Natural killer cell (primary cell): ENCODE measurements around the gene GUCY1B1. TPM values are rescaled to one million over a fixed set of nuclear protein-coding genes. Genes with fewer than 3 reads are reported as not detected.

Experiments
- ATAC-seq, 3 donors: fragments of 150-1000 bp in 2 of 3; fragments of 200-7000 bp in 1 of 3; cut with Tn5 transposase; 1 replicate in 1 of 3; 2 replicates in 2 of 3; pipeline ENCODE4 v1.10.0; 2021; ENCODE audit warnings: mild to moderate bottlenecking in 2 of 3, moderate library complexity in 2 of 3
- DNase-seq, 2 donors: peaks; one replicate each; pipeline versions ENCODE4 v3.0.0 to v3.0.0-alpha.2; 2013 to 2021; ENCODE audit warnings: mixed read lengths in 1 of 2
- H3K27ac ChIP-seq: one replicate; pipeline ENCODE4 v1.5.1; 2013; ENCODE audit warnings: mild to moderate bottlenecking, low read length
- H3K27me3 ChIP-seq: one replicate; pipeline ENCODE4 v1.6.1; 2013; ENCODE audit warnings: low read length; ENCODE audit not compliant: control insufficient read depth, insufficient read depth
- H3K36me3 ChIP-seq: one replicate; pipeline ENCODE4 v1.6.1; 2013; ENCODE audit warnings: low read length; ENCODE audit not compliant: control insufficient read depth, insufficient read depth
- H3K4me1 ChIP-seq: one replicate; pipeline ENCODE4 v1.6.1; 2013; ENCODE audit warnings: low read length; ENCODE audit not compliant: control insufficient read depth, insufficient read depth
- H3K4me3 ChIP-seq: one replicate; pipeline ENCODE4 v1.5.1; 2013; ENCODE audit warnings: low read length
- H3K9me3 ChIP-seq: one replicate; pipeline ENCODE4 v1.6.1; 2013; ENCODE audit warnings: low read length; ENCODE audit not compliant: control insufficient read depth, insufficient read depth
- H3K27ac Mint-ChIP-seq, 2 donors: one replicate each; pipeline ENCODE4 v1.8.0; 2022; ENCODE audit warnings: mild to moderate bottlenecking in 2 of 2, mixed read lengths in 2 of 2, moderate library complexity in 1 of 2
- H3K27me3 Mint-ChIP-seq, 2 donors: one replicate each; pipeline ENCODE4 v1.8.0; 2022; ENCODE audit warnings: low read depth in 2 of 2, mixed read lengths in 2 of 2
- H3K36me3 Mint-ChIP-seq: one replicate; pipeline ENCODE4 v1.8.0; 2022; ENCODE audit warnings: mixed read lengths
- H3K4me1 Mint-ChIP-seq, 2 donors: one replicate each; pipeline ENCODE4 v1.8.0; 2022; ENCODE audit warnings: mixed read lengths in 2 of 2
- H3K4me3 Mint-ChIP-seq: one replicate; pipeline ENCODE4 v1.8.0; 2022; ENCODE audit warnings: mild to moderate bottlenecking, moderate library complexity, mixed read lengths
- H3K9me3 Mint-ChIP-seq, 2 donors: one replicate each; pipeline ENCODE4 v1.8.0; 2022; ENCODE audit warnings: mixed read lengths in 2 of 2
- WGBS: methylation state at CpG from one replicate; pipeline ENCODE4 v1.1.7; 2013; ENCODE audit warnings: missing lambda C conversion rate; ENCODE audit not compliant: insufficient coverage; 5-methylcytosine and 5-hydroxymethylcytosine counted together
- intact Hi-C: fragments of 100-400 bp; cut with micrococcal nuclease; formaldehyde crosslinking; loops from one replicate; pipeline ENCODE4 v1.14.2; 2022
- total RNA-seq, 4 donors: library from RNA; stranded (reverse); fragments of 120-200 nt in 1 of 4; gene quantifications; one replicate each; pipeline versions ENCODE4 v1.2.3 to v1.2.4, GENCODE V29; 2013 to 2022
- TF ChIP-seq, protein P1 (sequence below): fragments of 200-600 bp; IDR thresholded peaks from one replicate; pipeline ENCODE4 v1.8.0; 2022; ENCODE audit warnings: antibody characterized with exemption

GUCY1B1 gene
- 1 to 10 TPM; 2.1 to 4.0 (median 2.8) TPM for total RNA-seq
- 8.7 TPM for total RNA-seq (2013)

DNA sequence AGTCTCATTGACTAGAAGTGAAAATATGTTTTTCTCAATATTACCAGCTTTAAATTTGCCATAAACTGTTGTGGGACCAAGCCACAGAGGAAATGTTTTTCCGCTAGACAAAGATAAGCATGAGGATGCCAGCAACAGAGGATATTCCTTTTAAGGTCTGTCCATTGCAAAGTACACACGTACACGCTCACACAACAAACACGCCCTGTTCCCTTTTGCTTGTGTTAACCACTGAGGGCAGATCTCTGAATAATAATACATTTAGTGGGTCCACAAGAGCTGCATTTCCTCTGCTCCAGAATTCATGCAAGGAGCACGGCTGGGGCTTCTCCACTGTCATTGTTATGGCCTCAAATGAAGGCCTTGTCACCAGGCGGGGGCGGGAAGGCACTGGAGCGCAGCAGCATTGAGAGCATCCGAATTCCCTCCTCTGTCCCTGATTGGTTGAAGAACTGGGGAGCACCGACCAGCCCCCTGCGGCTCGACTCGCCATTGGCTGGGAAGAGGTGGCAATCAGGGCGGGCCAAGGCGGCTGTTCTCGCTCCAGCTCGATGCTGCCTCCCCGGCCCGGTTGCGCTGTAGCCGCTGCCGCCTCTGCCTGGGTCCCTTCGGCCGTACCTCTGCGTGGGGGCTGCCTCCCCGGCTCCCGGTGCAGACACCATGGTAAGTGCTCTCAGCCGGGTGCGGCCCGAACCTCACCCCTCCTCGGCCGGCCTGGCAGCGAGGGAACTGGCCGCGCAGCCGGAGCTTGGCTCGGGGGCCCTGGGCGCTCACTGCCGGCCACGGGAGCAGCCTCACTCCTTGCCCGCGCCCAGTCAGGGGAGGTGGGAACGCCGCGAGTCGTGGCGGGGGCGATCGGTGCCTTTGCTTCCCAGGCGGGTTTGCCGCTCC lies at the start of gene GUCY1B1:
GUCY1B1 (plus strand) TSS at position 541 of the 891 bp plus-strand sequence; CDS start at position 661, 120 bp downstream.
- Histone ChIP-seq H3K4me1 (peaks cover 9% of the 10 kb centered on the region), H3K36me3 (no peaks in the 10 kb centered on the region), H3K27ac (peak within 1 kb of the TSS; percentile 44), H3K27me3 (no peaks in the 10 kb centered on the region), H3K4me3 (peak within 1 kb of the TSS; percentile 62), H3K9me3 (no peaks in the 10 kb centered on the region)
- no peaks in the 10 kb centered on the region for H3K9me3 Mint-ChIP-seq
- peak within 1 kb of the TSS; percentile 84 to 87 for H3K27ac Mint-ChIP-seq
- DNase-seq (peak; percentile 77 to 91), ATAC-seq (peak; percentile 96 to 98 (median 96))
- intact Hi-C loops = loop anchor here (2.0 kb wide), 2 partner anchors 90 to 382 kb away; partner anchors contain the start of gene MAP9
- no peaks in the 10 kb centered on the region for H3K36me3 Mint-ChIP-seq
- H3K27me3 Mint-ChIP-seq = no peaks in the 10 kb centered on the region
- H3K4me3 Mint-ChIP-seq = peak within 1 kb of the TSS; percentile 79
- H3K4me1 Mint-ChIP-seq = peaks cover 11% of the 10 kb centered on the region in 2 donors
- WGBS = 6% methylated on average over 51 of the region's 51 CpGs
- TF ChIP-seq, protein P1, sequence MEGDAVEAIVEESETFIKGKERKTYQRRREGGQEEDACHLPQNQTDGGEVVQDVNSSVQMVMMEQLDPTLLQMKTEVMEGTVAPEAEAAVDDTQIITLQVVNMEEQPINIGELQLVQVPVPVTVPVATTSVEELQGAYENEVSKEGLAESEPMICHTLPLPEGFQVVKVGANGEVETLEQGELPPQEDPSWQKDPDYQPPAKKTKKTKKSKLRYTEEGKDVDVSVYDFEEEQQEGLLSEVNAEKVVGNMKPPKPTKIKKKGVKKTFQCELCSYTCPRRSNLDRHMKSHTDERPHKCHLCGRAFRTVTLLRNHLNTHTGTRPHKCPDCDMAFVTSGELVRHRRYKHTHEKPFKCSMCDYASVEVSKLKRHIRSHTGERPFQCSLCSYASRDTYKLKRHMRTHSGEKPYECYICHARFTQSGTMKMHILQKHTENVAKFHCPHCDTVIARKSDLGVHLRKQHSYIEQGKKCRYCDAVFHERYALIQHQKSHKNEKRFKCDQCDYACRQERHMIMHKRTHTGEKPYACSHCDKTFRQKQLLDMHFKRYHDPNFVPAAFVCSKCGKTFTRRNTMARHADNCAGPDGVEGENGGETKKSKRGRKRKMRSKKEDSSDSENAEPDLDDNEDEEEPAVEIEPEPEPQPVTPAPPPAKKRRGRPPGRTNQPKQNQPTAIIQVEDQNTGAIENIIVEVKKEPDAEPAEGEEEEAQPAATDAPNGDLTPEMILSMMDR = peak; percentile 28

GRCh38 chr4:155709918-155710317 lies 48.9 kb upstream of the GUCY1B1 start:
- Histone ChIP-seq H3K9me3 (no peaks in the 10 kb centered on the region), H3K4me3 (no peak overlapping the region), H3K27ac (no peak overlapping the region), H3K4me1 (no peaks in the 10 kb centered on the region), H3K27me3 (no peaks in the 10 kb centered on the region), H3K36me3 (no peaks in the 10 kb centered on the region)
- H3K27ac Mint-ChIP-seq = no peak overlapping the region
- no peaks in the 10 kb centered on the region for H3K27me3 Mint-ChIP-seq
- no peaks in the 10 kb centered on the region for H3K4me1 Mint-ChIP-seq
- H3K36me3 Mint-ChIP-seq = no peaks in the 10 kb centered on the region
- DNase-seq (no peak), ATAC-seq (no peak)
- 97% methylated on average over 3 of the region's 4 CpGs for WGBS
- H3K9me3 Mint-ChIP-seq = no peaks in the 10 kb centered on the region
- H3K4me3 Mint-ChIP-seq = no peak overlapping the region
- intact Hi-C loops = no loop called here
- TF ChIP-seq, protein P1 = no peak

DNA sequence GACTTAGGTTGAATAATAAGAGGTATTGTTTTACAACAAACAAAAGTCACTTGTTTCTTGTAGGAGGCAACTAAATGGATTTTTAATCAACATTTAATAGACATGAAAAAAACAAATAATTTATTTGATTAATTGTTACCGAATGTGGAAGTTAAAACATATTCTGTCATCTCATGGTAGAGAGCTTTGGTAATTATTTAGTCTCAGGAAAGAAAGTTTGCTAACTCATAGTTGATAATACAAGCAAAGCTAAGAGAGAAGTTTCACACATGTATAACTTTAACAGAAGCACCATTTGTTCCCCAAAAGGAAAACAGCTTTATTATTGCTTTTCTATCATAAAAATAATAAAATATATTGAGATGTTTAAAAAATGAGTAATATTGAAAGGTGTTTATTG lies 47.3 kb upstream of the GUCY1B1 start:
- Mint-ChIP-seq H3K9me3 (no peaks in the 10 kb centered on the region), H3K4me3 (no peak overlapping the region), H3K4me1 (no peaks in the 10 kb centered on the region), H3K27ac (no peak overlapping the region), H3K36me3 (no peaks in the 10 kb centered on the region), H3K27me3 (no peaks in the 10 kb centered on the region)
- Histone ChIP-seq H3K36me3 (no peaks in the 10 kb centered on the region), H3K27me3 (no peaks in the 10 kb centered on the region), H3K9me3 (no peaks in the 10 kb centered on the region), H3K4me3 (no peak overlapping the region), H3K27ac (no peak overlapping the region), H3K4me1 (no peaks in the 10 kb centered on the region)
- intact Hi-C loops = no loop called here
- no peak for DNase-seq
- ATAC-seq = no peak
- TF ChIP-seq, protein P1 = no peak
- WGBS = no CpG with 5 or more reads among the region's 1 CpG
